Activated naive CD8-positive, alpha-beta T cell treated with anti-CD3 and anti-CD28 coated beads, Interleukin-2, amount 10 ng/mL, durations not matched to agents 7 days and 5 days (primary cell): Measurements from ENCODE around the gene TNXB. TPM values are rescaled to one million over a fixed set of nuclear protein-coding genes. Genes with fewer than 3 reads are reported as not detected.
"Not testable (repeated sequence)": the region's sequence is repeated elsewhere in the genome, so short reads cannot be mapped to it uniquely, and the experiment has no call there.

ENCODE experiments used
- ATAC-seq: fragments of 150-1000 bp; cut with Tn5 transposase; one replicate; pipeline ENCODE4 v1.10.0; 2021; ENCODE audit warnings: low read depth, moderate library complexity
- POLR2A ChIA-PET: fragments of 350-600 bp; sonication (Branson Sonifier 250); formaldehyde crosslinking; loops from one replicate; lab custom pipeline; 2021; ENCODE audit warnings: antibody characterized with exemption; lab: Charles Lee
- DNase-seq: peaks from one replicate; pipeline ENCODE4 v3.0.0; 2021
- H3K27ac Mint-ChIP-seq: one replicate; pipeline ENCODE4 v1.8.0; 2022; ENCODE audit warnings: mild to moderate bottlenecking, mixed read lengths
- H3K27me3 Mint-ChIP-seq: one replicate; pipeline ENCODE4 v1.8.0; 2022; ENCODE audit warnings: mild to moderate bottlenecking, moderate library complexity, mixed read lengths
- H3K36me3 Mint-ChIP-seq: one replicate; pipeline ENCODE4 v1.8.0; 2021; ENCODE audit warnings: mild to moderate bottlenecking, mixed read lengths
- H3K4me1 Mint-ChIP-seq: one replicate; pipeline ENCODE4 v1.8.0; 2021; ENCODE audit warnings: mixed read lengths
- H3K4me3 Mint-ChIP-seq: one replicate; pipeline ENCODE4 v1.8.0; 2022; ENCODE audit warnings: mild to moderate bottlenecking, moderate library complexity, mixed read lengths
- H3K9me3 Mint-ChIP-seq: one replicate; pipeline ENCODE4 v1.8.0; 2021; ENCODE audit warnings: mixed read lengths
- total RNA-seq, 2 experiments: library from RNA; stranded (reverse); gene quantifications; one replicate each; pipeline ENCODE4 v1.2.3, GENCODE V29; 2021

Gene TNXB
- total RNA-seq, 2 experiments from 2014 or later, result 8.6 to 9.2 TPM

DNA sequence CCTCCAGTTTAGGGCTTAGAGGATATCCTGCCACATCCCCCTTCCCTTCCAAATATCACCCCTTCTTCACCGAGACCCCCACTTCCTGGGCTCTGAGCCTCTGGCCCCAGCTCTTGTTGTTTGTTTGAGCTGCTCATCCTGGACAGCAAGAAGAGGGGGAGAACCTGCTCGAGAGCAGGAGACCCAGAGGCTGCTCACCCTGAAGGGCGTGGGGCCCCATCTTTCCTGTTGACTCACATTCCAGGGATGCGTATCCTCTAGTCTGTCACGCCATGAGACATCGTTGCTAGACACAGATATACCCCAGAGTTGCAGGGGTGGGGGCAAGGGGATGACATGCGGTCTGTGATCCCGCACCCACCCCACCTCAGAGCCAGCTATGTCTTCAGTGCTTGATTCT is 5.7 kb upstream of the TNXB start:
- H3K27me3 Mint-ChIP-seq, result no peaks in the 10 kb centered on the region
- H3K36me3 Mint-ChIP-seq, result peaks cover 13% of the 10 kb centered on the region
- DNase-seq (no peak), ATAC-seq (no peak)
- H3K9me3 Mint-ChIP-seq, result no peaks in the 10 kb centered on the region
- H3K4me1 Mint-ChIP-seq, result peaks cover 4% of the 10 kb centered on the region
- H3K27ac Mint-ChIP-seq, result no peak overlapping the region
- POLR2A ChIA-PET, result no interaction called here
- H3K4me3 Mint-ChIP-seq, result no peak overlapping the region

DNA sequence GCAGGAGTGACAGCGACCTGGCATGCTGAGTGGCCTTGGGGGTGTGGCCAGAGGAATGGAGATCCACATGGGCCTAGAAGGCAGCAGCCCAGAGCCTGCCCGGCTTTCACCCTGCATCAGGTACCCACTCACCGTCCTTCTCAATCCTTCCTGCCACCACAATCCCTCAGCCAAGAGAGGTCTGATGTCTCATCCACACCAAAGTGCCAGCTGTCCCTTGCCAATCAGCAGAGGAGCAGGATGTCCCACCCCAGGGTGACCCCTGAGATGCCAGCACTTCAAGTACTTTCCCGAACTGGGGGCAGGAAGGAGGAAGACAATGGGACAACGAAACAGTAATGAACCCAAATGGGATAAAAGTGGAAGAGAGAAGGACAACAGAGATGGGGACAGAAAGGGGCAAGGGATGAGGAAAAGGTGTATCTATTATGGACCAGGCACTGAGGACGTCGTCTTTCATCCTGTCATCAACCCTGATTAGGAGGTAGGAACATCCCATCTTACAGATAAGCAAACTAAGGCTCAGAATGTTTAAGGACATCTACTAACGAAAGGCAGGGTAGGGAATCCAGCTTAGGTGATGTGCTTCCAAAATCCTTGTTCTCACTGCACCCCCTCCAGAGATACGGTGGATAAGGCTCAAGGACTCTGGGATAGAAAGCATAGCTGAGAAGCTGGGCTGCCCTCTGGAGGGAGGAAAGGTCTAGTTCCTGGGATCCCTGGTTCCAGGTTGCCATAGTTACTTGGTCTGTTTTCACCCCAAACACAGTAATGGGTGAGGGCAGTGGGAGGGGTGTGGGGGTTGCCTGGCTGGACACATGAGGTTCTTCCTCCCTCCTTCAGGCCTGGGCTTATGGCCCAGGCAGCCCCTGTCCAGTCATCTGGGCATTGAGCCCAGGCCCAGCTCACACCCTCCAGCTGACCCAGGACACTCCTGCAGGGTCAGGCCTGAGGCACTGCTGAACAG is 4.5 kb upstream of the TNXB start:
- Mint-ChIP-seq H3K9me3 (no peaks in the 10 kb centered on the region), H3K27ac (no peak overlapping the region), H3K4me3 (no peak overlapping the region), H3K36me3 (peaks cover 13% of the 10 kb centered on the region), H3K27me3 (peaks cover 9% of the 10 kb centered on the region), H3K4me1 (peaks cover 6% of the 10 kb centered on the region)
- POLR2A ChIA-PET, result no interaction called here
- DNase-seq (no peak), ATAC-seq (no peak)

DNA sequence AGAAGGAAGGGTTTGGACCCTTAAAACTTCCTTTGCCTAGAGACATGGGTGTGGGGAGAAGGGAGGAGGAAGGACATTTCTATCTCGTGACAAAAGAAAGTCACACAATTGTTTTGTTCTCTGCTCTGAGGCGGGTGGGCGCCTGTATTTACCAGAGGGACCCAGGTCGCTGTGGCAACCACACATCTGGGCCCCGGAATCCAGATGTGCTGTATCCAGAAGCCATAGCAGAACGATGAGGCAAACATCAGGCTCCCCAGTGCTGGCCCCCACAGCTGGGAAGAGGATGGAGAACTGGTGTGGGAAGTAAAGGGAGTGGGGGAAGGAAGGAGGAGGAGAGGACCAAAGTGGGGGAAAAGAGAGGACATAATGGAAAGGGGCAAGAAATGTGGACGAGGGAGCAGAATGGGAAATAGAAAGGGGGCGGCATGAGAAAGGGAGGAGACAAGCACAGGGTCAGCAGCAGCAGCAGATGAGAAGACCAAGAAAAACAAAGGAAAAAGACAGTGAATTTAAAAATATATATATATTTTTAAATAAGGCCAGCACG is 3.4 kb upstream of the TNXB start:
- POLR2A ChIA-PET, result no interaction called here
- ATAC-seq, result no peak
- peaks cover 16% of the 10 kb centered on the region for H3K27me3 Mint-ChIP-seq

DNA sequence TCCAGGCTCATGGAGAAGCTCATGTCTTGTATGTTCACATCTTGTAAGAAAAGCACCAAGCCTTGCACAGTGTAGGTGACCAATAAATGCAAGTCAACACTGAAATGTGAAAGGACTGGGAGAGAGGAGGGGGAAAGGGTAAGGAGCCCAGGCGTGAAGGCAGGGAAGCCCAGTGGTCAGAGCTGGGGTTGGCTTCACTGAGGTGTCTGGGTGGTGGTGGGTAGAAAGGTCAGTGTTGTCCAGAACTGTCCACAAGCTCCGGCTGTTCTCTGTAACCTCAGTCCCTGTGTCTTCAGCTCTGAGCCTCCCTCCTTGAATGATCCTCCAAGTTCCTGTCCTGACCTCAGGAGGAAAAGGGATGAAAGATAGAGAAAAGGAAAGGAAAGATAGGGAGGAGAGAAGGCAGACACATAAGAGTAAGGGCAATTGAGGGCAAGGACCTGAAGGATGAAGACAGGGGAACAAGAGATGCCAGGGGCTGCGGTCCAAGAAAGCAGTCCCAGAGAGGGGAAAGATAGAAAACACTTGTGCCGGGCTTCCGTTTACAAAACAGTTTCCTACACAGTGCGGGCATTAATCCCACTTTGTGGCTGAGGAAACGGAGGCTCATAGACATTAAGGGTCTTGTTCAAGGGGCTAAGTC is 2.4 kb upstream of the TNXB start:
- Mint-ChIP-seq H3K4me3 (no peak overlapping the region), H3K4me1 (peaks cover 6% of the 10 kb centered on the region), H3K27me3 (peaks cover 16% of the 10 kb centered on the region), H3K9me3 (no peaks in the 10 kb centered on the region), H3K27ac (no peak overlapping the region), H3K36me3 (peaks cover 13% of the 10 kb centered on the region)
- POLR2A ChIA-PET, result interaction anchor here (0.6 to 0.7 kb wide), 2 partner anchors 11 to 138 kb away, joined by 3 to 6 read pairs; no protein-coding TSS in a partner anchor
- no peak for ATAC-seq
- DNase-seq, result no peak

More for the DNA sequence above, 3.4 kb upstream of the TNXB start:
- no peak overlapping the region for H3K4me3 Mint-ChIP-seq
- H3K9me3 Mint-ChIP-seq, result no peaks in the 10 kb centered on the region
- peaks cover 13% of the 10 kb centered on the region for H3K36me3 Mint-ChIP-seq
- peaks cover 6% of the 10 kb centered on the region for H3K4me1 Mint-ChIP-seq
- DNase-seq, result no peak
- H3K27ac Mint-ChIP-seq, result peak overlapping the region; percentile 23

DNA sequence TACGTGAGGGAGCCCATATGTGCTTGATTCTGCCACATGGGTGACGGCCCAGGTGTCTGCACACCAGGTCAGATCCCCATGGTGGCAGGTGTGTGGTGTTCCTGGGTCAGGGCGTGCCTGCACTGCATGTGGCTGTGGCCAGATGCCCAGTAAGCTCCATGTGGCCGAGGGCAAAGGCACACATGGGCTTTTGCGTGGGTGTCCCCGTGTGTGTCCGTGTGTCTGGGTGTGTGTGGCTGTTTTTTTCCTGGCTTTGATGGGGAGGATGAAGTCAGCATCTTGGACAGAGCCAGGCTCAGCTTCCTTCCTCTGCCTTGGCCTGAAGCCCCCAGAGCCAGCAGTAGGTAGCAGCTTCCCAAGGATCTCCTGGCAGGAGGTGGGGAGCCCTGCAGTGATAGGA is 1.5 kb upstream of the TNXB start:
- H3K27ac Mint-ChIP-seq, result no peak overlapping the region
- POLR2A ChIA-PET, result interaction anchor here (0.7 kb wide), 1 partner anchor 10 kb away, joined by 6 read pairs; no protein-coding TSS in a partner anchor
- peaks cover 16% of the 10 kb centered on the region for H3K27me3 Mint-ChIP-seq
- H3K9me3 Mint-ChIP-seq, result no peaks in the 10 kb centered on the region
- ATAC-seq (no peak), DNase-seq (no peak)
- H3K36me3 Mint-ChIP-seq, result peaks cover 9% of the 10 kb centered on the region
- H3K4me1 Mint-ChIP-seq, result peaks cover 6% of the 10 kb centered on the region
- no peak overlapping the region for H3K4me3 Mint-ChIP-seq

DNA sequence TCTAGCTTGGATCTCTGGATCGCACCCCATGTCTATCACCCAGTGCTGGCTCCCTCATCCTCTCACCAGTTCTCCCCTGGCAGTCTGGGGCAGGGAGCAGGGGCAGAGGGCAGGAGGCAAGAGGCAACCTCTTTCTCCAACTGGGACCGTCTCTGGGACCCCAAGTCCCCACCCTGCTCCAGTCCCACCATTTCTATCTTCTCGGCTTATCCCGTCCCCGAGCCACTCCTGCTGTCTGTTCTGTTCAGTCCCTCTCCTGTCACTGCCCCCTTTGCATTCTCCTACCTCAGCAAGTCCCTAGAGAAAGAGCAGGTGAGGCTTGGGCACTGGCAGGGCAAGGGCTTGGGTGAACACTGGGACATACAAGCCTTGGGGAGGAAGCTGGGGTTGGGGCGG is 625 bp upstream of the TNXB start:
- H3K4me3 Mint-ChIP-seq, result no peak overlapping the region
- ATAC-seq, result no peak
- POLR2A ChIA-PET, result no interaction called here

GRCh38 chr6:32108727-32109113 is 418 bp downstream of the TNXB start:
- H3K9me3 Mint-ChIP-seq, result no peaks in the 10 kb centered on the region
- ATAC-seq (no peak), DNase-seq (no peak)
- no peak overlapping the region for H3K4me3 Mint-ChIP-seq
- peaks cover 6% of the 10 kb centered on the region for H3K4me1 Mint-ChIP-seq
- H3K36me3 Mint-ChIP-seq, result peaks cover 4% of the 10 kb centered on the region
- POLR2A ChIA-PET, result no interaction called here
- peaks cover 16% of the 10 kb centered on the region for H3K27me3 Mint-ChIP-seq
- no peak overlapping the region for H3K27ac Mint-ChIP-seq

More for the DNA sequence above, 625 bp upstream of the TNXB start:
- H3K36me3 Mint-ChIP-seq, result peaks cover 5% of the 10 kb centered on the region
- peaks cover 6% of the 10 kb centered on the region for H3K4me1 Mint-ChIP-seq
- DNase-seq, result no peak
- H3K9me3 Mint-ChIP-seq, result no peaks in the 10 kb centered on the region
- peaks cover 16% of the 10 kb centered on the region for H3K27me3 Mint-ChIP-seq
- H3K27ac Mint-ChIP-seq, result no peak overlapping the region

- Mint-ChIP-seq H3K27me3 (peaks cover 16% of the 10 kb centered on the region), H3K36me3 (peaks cover 4% of the 10 kb centered on the region), H3K4me1 (peaks cover 6% of the 10 kb centered on the region), H3K27ac (no peak overlapping the region), H3K4me3 (no peak overlapping the region), H3K9me3 (no peaks in the 10 kb centered on the region)
- DNase-seq (no peak), ATAC-seq (no peak)
- POLR2A ChIA-PET, result interaction anchor here (0.6 to 0.7 kb wide), 2 partner anchors 90 to 378 kb away, joined by 3 read pairs; no protein-coding TSS in a partner anchor
These were observed 977 bp downstream of the TNXB start for GRCh38 chr6:32108094-32108627.

GRCh38 chr6:32107406-32107805 is 1.7 kb downstream of the TNXB start:
- POLR2A ChIA-PET, result interaction anchor here (0.7 kb wide), 1 partner anchor 377 kb away, joined by 3 read pairs; no protein-coding TSS in a partner anchor
- H3K27me3 Mint-ChIP-seq, result peaks cover 19% of the 10 kb centered on the region
- no peak overlapping the region for H3K4me3 Mint-ChIP-seq
- H3K4me1 Mint-ChIP-seq, result peaks cover 6% of the 10 kb centered on the region
- H3K9me3 Mint-ChIP-seq, result no peaks in the 10 kb centered on the region
- ATAC-seq (no peak), DNase-seq (no peak)
- H3K27ac Mint-ChIP-seq, result no peak overlapping the region
- peaks cover 2% of the 10 kb centered on the region for H3K36me3 Mint-ChIP-seq

DNA sequence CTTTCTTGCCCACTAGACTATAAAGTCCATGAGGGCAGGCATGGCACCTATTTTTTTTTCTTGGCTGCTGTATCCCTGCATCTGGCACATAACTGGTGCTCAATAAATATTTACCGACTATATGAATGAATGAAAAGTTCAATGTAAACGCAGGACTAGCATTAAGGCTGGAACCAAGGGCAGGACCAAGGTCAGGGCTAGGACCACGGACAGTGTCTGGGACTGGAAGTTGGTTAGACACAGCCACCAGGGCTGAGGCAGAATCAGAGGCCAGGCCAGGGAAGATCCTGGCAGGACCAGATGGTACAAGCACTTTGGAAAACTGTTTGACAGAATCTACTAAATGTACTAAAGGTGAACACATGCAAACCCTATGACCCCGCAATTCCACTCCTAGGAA is 3.7 kb downstream of the TNXB start:
- H3K9me3 Mint-ChIP-seq, result no peaks in the 10 kb centered on the region
- ATAC-seq, result no peak
- peaks cover 19% of the 10 kb centered on the region for H3K27me3 Mint-ChIP-seq

GRCh38 chr6:32102255-32102654 is 6.9 kb downstream of the TNXB start:
- no peak for DNase-seq
- POLR2A ChIA-PET, result no interaction called here
- Mint-ChIP-seq H3K36me3 (no peaks in the 10 kb centered on the region), H3K27me3 (peaks cover 26% of the 10 kb centered on the region), H3K4me1 (no peaks in the 10 kb centered on the region), H3K9me3 (no peaks in the 10 kb centered on the region), H3K4me3 (no peak overlapping the region), H3K27ac (no peak overlapping the region)
- ATAC-seq, result no peak

More for the DNA sequence above, 3.7 kb downstream of the TNXB start:
- Mint-ChIP-seq H3K27ac (no peak overlapping the region), H3K4me3 (no peak overlapping the region), H3K4me1 (peaks cover 6% of the 10 kb centered on the region), H3K36me3 (no peaks in the 10 kb centered on the region)
- no peak for DNase-seq
- POLR2A ChIA-PET, result no interaction called here

GRCh38 chr6:32100251-32100650 is 8.9 kb downstream of the TNXB start:
- H3K4me1 Mint-ChIP-seq, H3K27ac Mint-ChIP-seq, ATAC-seq, H3K9me3 Mint-ChIP-seq, POLR2A ChIA-PET, H3K36me3 Mint-ChIP-seq, H3K4me3 Mint-ChIP-seq, DNase-seq: not testable (repeated sequence)
- H3K27me3 Mint-ChIP-seq, result peaks cover 36% of the 10 kb centered on the region

GRCh38 chr6:32097364-32097763 is 11.8 kb downstream of the TNXB start:
- Mint-ChIP-seq H3K27ac (no peak overlapping the region), H3K4me3 (no peak overlapping the region), H3K9me3 (no peaks in the 10 kb centered on the region), H3K4me1 (peaks cover 3% of the 10 kb centered on the region), H3K27me3 (peaks cover 51% of the 10 kb centered on the region), H3K36me3 (no peaks in the 10 kb centered on the region)
- no peak for ATAC-seq
- no peak for DNase-seq
- POLR2A ChIA-PET, result no interaction called here
